NOMO-1 (cell line): ENCODE data around the gene LAMA5.

Experiments used
- DNase-seq, 2 experiments: peaks; one replicate each; lab custom pipeline; 2025; ENCODE audit not compliant: unreplicated experiment in 2 of 2; lab: John Stamatoyannopoulos, UW

The LAMA5 gene

GRCh38 chr20:62348604-62349003 lies 18.5 kb downstream of the LAMA5 start:
- DNase-seq: no peak

GRCh38 chr20:62347445-62347844 lies 19.7 kb downstream of the LAMA5 start:
- DNase-seq: no peak

GRCh38 chr20:62347151-62347404 lies 20.0 kb downstream of the LAMA5 start:
- no peak for DNase-seq

DNA sequence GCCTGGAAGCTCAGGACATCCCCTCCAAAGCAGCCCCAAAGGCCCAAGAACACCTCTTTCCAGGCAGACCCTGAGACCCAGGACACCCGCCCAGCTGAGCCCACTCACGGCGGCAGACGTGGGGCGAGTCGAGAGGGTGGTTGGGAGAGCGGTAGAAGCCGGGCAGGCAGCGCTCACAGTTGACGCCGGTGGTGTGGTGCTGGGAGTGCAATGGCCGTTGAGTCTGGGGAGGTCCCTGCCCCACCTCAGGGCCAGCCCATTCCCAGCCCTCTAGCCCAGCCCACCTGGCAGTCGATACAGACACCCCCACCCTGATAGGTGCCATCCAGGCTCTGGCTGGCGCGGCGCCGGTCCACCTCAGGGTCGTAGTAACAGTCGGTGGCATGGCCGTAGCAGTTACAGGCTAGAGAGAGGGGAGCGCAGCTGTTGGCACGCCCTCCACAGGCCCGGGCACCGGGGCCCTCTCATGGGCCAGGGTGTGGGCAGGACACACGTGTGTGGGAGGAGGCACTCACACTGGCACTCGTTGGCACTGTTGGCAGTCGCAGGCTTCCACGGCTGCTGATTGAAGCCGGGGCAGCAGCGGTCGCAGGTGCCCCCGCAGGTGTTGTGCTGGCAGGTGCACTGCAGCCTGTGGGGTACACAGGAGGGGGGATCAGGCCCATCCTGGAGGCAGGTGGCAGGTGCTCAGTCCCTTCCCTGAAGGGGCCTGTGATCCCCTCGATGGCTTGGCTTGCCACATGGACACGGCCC lies 20.5 kb downstream of the LAMA5 start:
- no peak for DNase-seq

DNA sequence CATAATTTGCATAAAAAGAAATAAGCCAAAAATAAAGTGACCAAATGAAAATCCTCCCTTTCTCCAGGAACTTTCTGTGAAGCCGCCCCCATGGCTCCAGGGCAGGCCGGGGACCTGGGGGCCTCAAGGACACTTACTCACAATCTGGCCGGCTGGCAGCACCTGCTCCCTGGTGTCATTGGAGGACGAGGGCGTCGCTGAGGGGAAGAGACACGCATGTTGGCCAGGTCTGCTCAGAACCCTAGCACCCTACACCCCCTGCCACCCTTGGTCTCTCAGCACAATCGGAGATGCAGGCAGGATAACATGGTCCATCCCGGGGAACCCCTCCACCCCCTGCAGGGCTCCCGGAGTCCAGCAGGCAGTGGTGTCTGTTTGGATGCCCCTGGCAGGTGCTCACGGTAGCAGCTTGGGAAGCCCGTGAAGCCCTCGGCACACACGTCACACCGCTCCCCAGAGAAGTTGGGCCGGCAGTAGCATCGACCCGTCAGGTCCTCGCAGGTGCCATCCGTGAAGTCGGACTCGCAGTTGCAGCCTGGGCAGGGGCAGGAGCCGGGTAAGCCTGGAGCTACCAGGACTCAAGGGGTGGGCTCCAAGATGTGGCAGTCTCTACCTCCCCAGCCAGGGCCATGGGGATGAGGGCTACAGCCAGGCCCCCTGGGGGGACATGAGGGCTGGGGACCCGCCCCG lies 21.3 kb downstream of the LAMA5 start:
- no peak for DNase-seq

GRCh38 chr20:62344782-62345181 lies 22.3 kb downstream of the LAMA5 start:
- no peak for DNase-seq

- DNase-seq: no peak
Measured at GRCh38 chr20:62344092-62344491, 23.0 kb downstream of the LAMA5 start.

GRCh38 chr20:62342910-62343309 lies 24.2 kb downstream of the LAMA5 start:
- DNase-seq: no peak

GRCh38 chr20:62339647-62340062 lies 27.5 kb downstream of the LAMA5 start:
- DNase-seq: peak; percentile 82 to 84

DNA sequence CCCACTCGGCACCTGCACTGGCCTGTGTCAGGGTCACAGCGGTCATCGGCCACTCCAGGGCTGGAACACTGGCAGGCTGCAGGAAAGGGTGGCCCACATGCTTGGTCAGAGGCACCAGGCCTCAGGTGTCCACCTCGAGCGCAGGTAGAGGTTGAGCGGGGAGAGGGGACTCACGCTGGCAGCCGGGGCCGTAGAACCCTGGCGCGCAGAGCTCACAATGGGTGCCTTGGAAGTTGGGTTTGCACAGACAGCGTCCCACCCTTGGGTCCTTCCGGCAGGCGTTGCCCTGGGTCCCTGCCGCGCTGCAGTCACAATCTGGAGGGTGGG lies 28.9 kb downstream of the LAMA5 start:
- no peak for DNase-seq

GRCh38 chr20:62337558-62338293 lies 29.4 kb downstream of the LAMA5 start:
- DNase-seq: peak in 1 of 2 experiments; percentile 1

DNA sequence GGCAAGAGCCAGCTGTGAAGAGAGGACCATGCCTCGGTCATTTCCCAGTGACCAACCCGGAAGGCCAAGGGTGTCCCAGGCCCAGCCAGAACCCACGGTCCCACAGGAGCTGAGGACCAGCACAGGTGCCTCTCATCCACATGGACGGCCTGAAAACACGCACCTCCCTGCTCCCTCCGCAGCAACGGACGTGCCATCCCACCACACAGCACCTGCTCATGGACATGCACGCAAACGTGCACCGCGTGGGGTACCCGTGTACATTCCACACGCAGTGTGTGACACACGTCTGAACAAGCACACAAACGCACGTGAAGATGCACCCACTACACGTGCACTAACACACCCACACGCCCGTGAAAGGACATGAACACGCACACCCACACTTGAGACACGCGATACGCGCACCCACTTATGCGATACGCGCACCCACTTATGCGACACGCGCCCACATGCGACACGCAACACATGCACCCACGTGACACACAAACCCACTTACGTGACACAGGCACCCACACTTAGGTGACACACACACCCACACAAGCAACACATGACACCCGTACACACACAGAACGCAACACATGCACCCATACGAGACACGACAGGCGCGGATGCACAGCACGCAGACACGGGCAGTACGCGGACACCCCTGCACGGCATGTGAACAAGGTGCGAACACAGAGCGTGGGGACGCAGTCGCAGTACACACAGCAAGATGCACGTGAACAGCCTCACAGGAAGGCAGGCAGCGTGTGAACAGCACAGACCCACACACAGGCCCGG lies 30.1 kb downstream of the LAMA5 start:
- DNase-seq: no peak

DNA sequence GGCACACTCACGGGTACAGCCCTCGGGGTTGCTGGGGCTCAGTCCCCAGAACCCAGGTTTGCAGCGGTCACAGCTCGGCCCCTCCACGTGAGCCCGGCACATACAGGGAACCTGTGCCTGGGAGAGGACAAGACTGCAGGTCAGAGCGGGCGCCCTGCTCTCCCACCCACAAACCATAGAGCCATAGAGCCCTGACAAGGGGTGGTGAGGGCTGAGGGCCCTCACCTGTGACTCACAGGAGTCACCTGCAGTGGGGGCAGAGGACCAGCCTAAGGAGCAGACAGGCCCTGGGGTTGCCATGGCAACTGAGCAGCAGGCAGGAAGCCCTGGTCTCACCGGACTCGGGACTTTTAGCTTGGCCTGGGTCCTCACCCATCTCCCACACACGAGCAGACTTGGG lies 30.8 kb downstream of the LAMA5 start:
- DNase-seq: no peak

DNA sequence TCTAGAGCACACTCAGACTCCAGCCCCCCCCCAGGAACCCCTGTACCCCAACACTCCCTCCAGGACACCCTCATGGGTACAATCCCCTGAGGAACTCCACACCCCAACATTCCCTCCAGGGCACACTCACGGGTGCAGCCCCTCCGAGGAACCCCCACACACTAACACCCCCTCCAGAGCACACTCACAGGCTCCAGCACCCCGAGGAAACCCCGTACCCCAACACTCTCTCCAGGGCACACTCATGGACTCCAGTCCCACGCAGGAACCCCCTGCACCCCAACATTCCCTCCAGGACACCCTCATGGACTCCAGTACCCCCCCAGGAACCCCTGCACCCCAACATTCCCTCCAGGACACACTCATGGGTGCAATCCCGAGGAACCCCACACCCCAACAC lies 31.6 kb downstream of the LAMA5 start:
- DNase-seq: no peak

GRCh38 chr20:62334881-62335280 lies 32.2 kb downstream of the LAMA5 start:
- no peak for DNase-seq

DNA sequence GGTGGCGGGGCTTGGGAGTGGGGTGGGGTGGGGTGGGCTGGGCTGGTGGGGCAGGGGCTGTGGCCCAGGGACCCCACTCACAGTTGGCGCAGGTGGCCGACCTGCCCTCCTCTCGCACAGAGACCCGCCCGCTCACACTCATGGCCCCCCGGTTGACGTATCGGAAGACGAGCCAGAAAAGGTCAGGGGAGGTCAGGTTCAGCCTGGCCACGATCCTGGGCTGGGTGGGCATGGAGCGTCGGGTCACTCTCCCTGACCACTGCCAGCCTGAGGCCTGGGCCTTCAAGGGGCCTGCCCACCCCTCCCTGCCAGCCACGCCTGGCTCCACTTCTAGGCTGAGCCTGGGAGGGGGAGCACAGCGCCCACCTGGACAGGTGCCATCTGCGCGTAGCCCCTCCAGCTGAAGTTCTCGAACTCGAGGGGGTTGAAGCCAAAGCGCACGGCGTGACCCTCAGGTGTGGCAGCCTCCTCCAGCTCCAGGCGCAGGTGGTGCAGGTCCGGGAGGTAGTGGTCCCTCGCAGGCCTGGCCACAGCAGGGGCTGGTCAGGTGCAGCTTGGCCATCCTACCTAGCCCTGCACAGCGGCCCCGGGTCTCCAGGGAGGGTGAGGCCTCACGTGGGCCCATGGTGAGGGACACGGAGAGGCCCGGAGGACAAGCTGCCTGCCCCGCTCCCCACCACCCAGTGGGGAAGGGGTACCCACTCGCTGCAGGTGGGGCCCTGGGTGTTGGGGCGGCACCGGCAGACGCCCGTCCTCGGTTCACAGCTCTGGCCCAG lies 33.1 kb downstream of the LAMA5 start:
- DNase-seq: no peak

- no peak for DNase-seq
Measured at GRCh38 chr20:62332989-62333819, 33.9 kb downstream of the LAMA5 start.

- no peak for DNase-seq
Measured at GRCh38 chr20:62332421-62332820, 34.7 kb downstream of the LAMA5 start.

DNA sequence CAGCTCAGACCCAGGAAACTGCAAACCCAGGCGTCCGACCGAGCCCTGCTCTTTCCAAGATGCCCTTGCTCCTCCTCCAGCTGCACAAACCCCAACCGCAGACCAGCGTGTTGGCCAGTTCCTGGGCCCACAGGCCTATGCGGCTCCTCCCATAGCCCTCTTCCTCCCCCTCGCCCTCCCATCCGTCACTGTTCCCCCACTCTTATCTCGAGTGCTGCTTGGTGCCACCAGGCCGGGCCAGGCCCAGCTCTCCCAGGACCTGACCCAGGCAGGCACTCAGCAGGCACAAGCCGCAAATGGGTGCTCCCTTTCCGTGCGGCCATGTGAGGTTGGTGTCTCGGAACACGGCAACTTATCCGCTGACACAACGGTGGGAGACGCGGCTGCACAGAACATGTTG lies 35.8 kb downstream of the LAMA5 start:
- DNase-seq: no peak
